Fibroblast of peridontal ligament (primary cell): ENCODE results near the gene CDK5R2.

ENCODE experiments used
- DNase-seq: peaks from one replicate; pipeline ENCODE4 v3.0.0-alpha.2; 2010; ENCODE audit errors: extremely low read depth

The CDK5R2 gene

DNA sequence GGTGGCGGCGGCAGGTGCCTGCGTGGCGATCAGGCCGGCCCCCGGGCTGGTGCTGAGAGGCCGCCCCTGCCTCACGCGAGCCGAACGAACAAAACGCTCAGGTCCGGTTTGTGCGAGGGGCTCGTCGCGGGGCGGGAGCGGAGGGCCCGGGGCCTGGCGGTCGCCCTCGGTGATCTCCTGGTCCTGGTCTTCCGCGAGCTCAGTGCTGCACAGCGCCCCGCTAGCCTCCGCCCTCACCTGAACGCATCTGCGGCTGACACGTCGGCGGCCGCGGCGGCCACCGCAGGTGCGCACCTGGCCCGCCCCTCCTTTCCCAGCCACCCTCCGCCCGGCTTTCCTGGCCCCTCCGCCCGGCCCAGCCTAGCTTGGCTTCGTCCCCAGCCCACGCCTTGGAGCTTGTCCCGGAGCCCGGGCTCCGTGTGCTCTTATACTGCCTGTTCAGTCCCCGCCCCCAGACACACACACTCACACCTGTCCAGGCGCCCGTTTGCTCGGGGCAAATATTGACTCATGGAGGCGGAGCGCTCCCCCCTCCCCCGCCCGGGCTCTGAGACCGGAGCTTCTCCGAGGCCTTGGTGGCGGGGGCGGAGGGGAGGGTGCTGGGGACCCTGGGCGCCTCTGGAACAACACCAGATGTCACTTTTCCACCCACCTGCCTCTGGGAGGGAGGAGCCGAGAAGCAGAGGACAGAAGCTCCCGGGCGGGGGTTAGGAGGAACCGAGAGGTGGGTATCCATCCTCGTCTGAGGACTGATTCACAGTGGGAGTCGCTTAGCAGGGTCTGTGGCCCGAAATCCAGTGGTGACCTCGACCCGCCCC lies 42.3 kb downstream of the CDK5R2 start:
- DNase-seq = no peak

DNA sequence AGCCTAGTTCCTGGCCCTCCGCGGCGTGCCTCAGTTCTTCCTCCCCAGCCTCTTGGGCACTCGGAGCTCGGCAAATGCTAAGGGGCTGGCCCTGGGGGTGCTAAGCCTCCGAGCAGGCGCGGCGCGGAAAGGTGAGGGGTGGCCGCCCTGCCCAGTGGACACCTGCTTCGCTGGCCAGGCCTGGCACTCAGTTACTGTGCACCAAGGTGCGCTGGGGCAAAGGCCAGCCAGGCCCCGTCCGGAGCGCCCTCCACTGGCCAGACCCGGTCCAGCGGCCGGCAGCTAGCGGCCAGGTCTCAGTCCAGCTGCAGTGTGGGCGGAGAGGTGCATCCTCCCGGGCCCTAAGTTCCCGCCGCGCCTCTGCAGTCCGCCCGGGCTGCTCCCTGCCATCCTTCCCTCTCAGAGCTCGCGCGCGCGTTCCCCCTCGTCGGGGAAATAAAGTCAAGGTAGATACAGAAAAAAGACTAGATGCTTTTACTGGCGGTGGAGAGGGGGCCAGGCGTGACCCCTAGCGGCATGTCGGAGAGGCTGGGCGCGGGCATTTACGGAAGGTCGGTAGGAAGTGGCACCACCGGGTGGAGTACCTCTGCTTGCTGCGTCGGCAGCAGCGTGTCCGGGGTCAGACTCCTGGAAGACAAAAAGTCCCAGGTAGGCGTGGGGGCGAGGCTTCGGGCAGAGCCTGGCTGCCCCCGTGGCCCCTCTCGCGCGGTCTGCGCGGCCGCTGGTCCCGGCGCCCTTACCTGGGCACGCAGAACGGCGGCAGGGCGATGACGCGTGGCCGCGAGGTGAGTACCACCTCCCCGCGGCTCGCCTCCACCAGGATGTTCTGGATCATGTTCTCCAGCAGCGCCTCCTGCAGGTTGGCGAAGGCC lies 43.2 kb downstream of the CDK5R2 start:
- DNase-seq = no peak

DNA sequence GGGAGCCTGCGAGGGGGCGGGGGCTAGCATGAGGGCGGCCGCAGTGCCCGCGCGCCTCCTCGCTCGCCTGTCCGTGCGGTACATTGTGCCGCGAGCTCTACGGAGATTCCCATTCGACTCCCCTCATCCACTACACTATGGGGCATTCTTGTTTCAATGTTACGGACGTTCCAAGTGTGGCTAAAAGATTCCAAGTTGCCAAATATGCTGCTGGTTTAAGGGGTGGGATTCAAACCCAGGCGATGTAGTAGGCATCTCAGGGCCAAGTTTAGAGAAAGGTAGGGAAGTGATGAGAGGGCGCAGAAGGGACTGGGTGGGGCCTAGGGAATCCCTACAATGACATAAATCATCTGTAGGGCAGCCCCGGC lies 43.8 kb downstream of the CDK5R2 start:
- DNase-seq = no peak

DNA sequence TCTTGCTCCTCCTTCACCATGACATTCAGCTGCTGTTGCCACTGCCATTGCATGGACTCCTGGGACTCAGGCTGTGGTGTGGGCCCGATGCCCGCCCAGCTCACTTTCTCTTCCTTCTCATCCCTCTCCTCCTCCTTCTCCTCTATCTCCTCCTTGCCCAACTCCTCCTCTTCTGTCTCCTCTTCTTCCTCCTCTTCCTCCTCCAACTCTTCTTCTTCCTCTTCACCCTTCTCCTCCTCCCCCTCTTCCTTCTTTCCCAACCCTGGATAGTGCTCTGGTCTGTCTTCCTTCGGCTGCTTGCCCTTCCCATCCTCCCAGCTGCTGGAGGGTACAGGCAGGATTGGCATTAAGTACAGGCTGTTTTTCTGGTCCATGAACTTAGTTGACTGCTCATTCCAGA lies 44.5 kb downstream of the CDK5R2 start:
- DNase-seq = no peak

DNA sequence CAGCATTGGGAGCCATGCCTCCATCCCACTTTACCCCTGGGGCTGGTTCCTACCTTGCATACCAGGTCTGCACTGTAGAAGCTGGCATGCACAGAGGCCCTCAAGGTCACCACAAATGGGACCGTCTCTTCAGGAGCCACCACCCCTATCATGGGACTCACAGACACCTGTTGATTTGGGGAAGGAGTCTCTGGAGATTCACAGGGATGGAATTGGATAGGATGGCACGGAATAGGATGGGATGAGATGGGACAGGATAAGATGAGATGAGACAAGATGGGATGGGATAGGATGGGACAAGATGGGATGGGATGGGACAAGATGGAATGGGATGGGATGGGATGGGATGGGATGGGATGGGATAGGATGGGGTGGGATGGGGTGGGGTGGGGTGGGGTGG lies 49.8 kb downstream of the CDK5R2 start:
- no peak for DNase-seq

DNA sequence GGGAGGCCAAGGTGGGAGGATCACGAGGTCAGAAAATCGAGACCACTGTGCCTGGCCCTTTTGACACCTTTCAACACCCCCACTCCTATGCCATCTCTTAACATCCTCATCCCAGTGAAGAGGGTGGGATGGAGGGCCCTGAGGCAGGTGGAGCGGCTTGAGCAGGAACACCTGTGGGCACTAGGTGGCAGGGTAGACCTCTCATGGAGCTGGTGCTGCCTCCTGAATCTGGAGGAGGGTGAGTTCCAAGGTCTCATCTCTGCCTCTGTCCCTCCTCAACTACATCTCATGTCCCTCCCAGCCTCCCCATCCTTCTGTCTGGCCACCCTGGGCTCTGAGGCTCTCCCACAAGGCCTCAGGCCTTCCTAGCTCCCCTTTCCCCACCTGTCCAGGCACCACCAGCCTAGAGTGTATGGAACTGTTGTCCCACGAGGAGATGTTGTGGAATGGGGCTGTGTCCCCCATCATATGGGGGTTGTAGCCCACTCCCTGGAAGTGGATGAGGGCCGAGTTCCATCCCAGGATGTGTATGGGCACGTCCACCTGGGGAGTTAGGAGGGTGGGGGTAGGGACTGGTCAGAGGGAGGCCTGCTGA lies 50.8 kb downstream of the CDK5R2 start:
- no peak for DNase-seq

DNA sequence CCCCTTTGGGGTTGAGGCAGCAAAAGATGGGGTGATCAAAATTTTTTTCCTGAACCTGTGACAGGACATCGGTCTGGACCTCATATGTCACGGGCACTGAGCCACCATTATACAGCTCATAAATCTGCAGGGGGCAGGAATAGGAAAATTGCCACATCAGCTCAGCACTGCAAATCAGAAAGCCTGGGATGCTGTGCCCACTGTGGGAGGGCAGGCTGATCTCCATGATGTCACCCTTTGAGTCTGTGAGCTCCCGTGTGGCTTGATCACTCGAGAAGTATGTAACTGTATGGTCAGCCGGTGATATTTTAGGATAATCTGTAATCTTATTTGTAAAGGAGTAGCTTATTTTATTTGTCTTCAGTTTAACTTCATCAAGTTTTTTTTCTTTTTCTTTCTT lies 51.4 kb downstream of the CDK5R2 start:
- no peak for DNase-seq
